AG10803 (cell line): Measurements from ENCODE around the gene ZBTB40.

Experiments used
- DNase-seq: peaks from one replicate; pipeline ENCODE4 v3.0.0; 2010; ENCODE audit warnings: low read depth
- H3K4me3 ChIP-seq: 2 replicates; pipeline ENCODE4 v1.5.1; 2011; ENCODE audit warnings: mild to moderate bottlenecking, low read length, control low read depth
- CTCF ChIP-seq: conservative IDR thresholded peaks from 2 replicates; pipeline ENCODE4 v1.5.1; 2011; ENCODE audit warnings: mild to moderate bottlenecking, low read length, control low read depth, inconsistent platforms

Gene ZBTB40

GRCh38 chr1:22512873-22513272 is 61.2 kb downstream of the ZBTB40 start:
- no peak for TF ChIP-seq CTCF
- no peak overlapping the region for H3K4me3 ChIP-seq
- DNase-seq = no peak

GRCh38 chr1:22516906-22517571 is 65.4 kb downstream of the ZBTB40 start:
- no peak for DNase-seq
- no peak overlapping the region for H3K4me3 ChIP-seq
- no peak for TF ChIP-seq CTCF

- DNase-seq = no peak
- no peak for TF ChIP-seq CTCF
- H3K4me3 ChIP-seq = no peak overlapping the region
Measured at GRCh38 chr1:22517956-22518355, 66.3 kb downstream of the ZBTB40 start.

- no peak for TF ChIP-seq CTCF
- no peak overlapping the region for H3K4me3 ChIP-seq
- no peak for DNase-seq
Measured at GRCh38 chr1:22518379-22518778, 66.7 kb downstream of the ZBTB40 start.

DNA sequence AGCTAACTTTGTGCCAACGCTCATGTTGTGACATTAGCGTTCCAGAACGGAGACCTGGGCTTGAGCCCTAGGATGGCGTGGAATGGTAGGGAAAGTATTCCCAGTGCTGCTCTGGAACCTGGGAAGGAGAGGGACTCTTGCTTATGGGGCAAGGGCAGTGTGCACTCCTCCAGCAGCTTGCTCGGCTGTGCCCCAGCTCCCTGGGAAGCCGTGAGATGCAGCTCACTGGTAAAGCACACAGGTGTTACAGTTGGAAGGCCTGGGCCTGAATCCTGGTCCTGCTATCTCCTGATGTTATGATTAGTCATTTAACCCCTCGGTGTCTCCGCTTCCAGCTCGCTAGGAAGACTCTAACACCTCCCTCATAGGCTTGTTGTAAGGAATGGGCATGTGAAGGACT is 69.2 kb downstream of the ZBTB40 start:
- no peak for DNase-seq
- no peak overlapping the region for H3K4me3 ChIP-seq
- TF ChIP-seq CTCF = no peak

- H3K4me3 ChIP-seq = no peak overlapping the region
- DNase-seq = no peak
- no peak for TF ChIP-seq CTCF
Measured at GRCh38 chr1:22521692-22522091, 70.0 kb downstream of the ZBTB40 start.

- no peak for DNase-seq
- H3K4me3 ChIP-seq = no peak overlapping the region
- no peak for TF ChIP-seq CTCF
Measured at GRCh38 chr1:22522221-22522743, 70.6 kb downstream of the ZBTB40 start.
